GM23338 (cell line): ENCODE data around the gene DLST.

Source experiments
- CREB1 ChIP-seq: fragments of 250-450 bp; sonication (Bioruptor Pico); IDR thresholded peaks from 2 replicates; pipeline ENCODE4 v1.5.0; 2020; ENCODE audit warnings: low read depth, mild to moderate bottlenecking, moderate library complexity
- EZH2 ChIP-seq: fragments of 200-600 bp; sonication (generic); IDR thresholded peaks from one replicate; pipeline ENCODE4 v1.8.0; 2017; ENCODE audit warnings: antibody characterized with exemption, mild to moderate bottlenecking, low read depth; ENCODE audit not compliant: unreplicated experiment
- EZH2phosphoT487 ChIP-seq: fragments of 200-600 bp; sonication (generic); IDR thresholded peaks from one replicate; pipeline ENCODE4 v1.8.1; 2018; ENCODE audit warnings: antibody characterized with exemption; ENCODE audit not compliant: unreplicated experiment
- JUNB ChIP-seq: IDR thresholded peaks from one replicate; pipeline ENCODE4 v1.6.1; 2016; ENCODE audit warnings: antibody characterized with exemption; ENCODE audit not compliant: unreplicated experiment
- POLR2AphosphoS5 ChIP-seq: IDR thresholded peaks from 2 replicates; pipeline ENCODE4 v1.6.1; 2016; ENCODE audit warnings: antibody characterized with exemption, low read depth
- ZNF114 ChIP-seq: fragments of 250-450 bp; sonication (Bioruptor Pico); IDR thresholded peaks from 2 replicates; pipeline ENCODE4 v1.5.0; 2020; ENCODE audit warnings: mild to moderate bottlenecking, moderate library complexity
- TF ChIP-seq, protein P1 (sequence below): IDR thresholded peaks from one replicate; pipeline ENCODE4 v1.6.1; 2018; ENCODE audit warnings: antibody characterized with exemption; ENCODE audit not compliant: unreplicated experiment
- TF ChIP-seq, protein P2 (sequence below), 2 experiments: fragments of 200-600 bp in 1 of 2; sonication (generic) in 1 of 2; conservative IDR thresholded peaks; 2 replicates each; pipeline versions ENCODE4 v1.5.1 to v1.6.1; 2016 to 2017; ENCODE audit warnings: antibody characterized with exemption in 2 of 2, low read depth in 2 of 2, mild to moderate bottlenecking in 2 of 2, moderate library complexity in 1 of 2
- TF ChIP-seq, protein P3 (sequence below): fragments of 250-450 bp; sonication (Bioruptor Pico); IDR thresholded peaks from 2 replicates; pipeline ENCODE4 v1.5.0; 2020; ENCODE audit warnings: mild to moderate bottlenecking, moderate library complexity

DNA sequence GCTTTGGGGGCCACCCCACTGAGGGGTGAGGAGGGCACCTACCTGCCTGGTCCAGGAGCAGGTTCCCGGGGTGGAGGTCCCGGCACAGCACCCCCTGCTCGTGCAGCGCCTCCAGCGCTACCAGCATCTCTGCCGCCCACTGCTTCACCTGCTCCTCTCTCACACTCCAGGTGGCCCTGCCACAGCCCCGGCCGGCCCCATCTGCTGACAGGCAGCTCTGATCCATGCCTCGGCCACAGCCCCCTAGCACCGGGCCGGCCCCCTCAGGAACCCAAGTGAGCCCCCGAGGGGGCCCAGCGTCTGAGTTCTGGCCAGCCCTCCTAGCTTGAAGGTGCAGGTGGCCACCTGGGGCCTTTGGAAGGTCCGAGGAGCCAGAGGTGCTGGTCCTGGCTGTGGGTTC is 27.8 kb downstream of the DLST start:
- TF ChIP-seq, protein P1, sequence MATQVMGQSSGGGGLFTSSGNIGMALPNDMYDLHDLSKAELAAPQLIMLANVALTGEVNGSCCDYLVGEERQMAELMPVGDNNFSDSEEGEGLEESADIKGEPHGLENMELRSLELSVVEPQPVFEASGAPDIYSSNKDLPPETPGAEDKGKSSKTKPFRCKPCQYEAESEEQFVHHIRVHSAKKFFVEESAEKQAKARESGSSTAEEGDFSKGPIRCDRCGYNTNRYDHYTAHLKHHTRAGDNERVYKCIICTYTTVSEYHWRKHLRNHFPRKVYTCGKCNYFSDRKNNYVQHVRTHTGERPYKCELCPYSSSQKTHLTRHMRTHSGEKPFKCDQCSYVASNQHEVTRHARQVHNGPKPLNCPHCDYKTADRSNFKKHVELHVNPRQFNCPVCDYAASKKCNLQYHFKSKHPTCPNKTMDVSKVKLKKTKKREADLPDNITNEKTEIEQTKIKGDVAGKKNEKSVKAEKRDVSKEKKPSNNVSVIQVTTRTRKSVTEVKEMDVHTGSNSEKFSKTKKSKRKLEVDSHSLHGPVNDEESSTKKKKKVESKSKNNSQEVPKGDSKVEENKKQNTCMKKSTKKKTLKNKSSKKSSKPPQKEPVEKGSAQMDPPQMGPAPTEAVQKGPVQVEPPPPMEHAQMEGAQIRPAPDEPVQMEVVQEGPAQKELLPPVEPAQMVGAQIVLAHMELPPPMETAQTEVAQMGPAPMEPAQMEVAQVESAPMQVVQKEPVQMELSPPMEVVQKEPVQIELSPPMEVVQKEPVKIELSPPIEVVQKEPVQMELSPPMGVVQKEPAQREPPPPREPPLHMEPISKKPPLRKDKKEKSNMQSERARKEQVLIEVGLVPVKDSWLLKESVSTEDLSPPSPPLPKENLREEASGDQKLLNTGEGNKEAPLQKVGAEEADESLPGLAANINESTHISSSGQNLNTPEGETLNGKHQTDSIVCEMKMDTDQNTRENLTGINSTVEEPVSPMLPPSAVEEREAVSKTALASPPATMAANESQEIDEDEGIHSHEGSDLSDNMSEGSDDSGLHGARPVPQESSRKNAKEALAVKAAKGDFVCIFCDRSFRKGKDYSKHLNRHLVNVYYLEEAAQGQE = no peak
- TF ChIP-seq, protein P2, sequence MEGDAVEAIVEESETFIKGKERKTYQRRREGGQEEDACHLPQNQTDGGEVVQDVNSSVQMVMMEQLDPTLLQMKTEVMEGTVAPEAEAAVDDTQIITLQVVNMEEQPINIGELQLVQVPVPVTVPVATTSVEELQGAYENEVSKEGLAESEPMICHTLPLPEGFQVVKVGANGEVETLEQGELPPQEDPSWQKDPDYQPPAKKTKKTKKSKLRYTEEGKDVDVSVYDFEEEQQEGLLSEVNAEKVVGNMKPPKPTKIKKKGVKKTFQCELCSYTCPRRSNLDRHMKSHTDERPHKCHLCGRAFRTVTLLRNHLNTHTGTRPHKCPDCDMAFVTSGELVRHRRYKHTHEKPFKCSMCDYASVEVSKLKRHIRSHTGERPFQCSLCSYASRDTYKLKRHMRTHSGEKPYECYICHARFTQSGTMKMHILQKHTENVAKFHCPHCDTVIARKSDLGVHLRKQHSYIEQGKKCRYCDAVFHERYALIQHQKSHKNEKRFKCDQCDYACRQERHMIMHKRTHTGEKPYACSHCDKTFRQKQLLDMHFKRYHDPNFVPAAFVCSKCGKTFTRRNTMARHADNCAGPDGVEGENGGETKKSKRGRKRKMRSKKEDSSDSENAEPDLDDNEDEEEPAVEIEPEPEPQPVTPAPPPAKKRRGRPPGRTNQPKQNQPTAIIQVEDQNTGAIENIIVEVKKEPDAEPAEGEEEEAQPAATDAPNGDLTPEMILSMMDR (conservative IDR thresholded peaks at IDR 0.05; ENCODE audit: low read depth in 2 of 2) = no peak
- no peak for TF ChIP-seq JUNB
- TF ChIP-seq, protein P3, sequence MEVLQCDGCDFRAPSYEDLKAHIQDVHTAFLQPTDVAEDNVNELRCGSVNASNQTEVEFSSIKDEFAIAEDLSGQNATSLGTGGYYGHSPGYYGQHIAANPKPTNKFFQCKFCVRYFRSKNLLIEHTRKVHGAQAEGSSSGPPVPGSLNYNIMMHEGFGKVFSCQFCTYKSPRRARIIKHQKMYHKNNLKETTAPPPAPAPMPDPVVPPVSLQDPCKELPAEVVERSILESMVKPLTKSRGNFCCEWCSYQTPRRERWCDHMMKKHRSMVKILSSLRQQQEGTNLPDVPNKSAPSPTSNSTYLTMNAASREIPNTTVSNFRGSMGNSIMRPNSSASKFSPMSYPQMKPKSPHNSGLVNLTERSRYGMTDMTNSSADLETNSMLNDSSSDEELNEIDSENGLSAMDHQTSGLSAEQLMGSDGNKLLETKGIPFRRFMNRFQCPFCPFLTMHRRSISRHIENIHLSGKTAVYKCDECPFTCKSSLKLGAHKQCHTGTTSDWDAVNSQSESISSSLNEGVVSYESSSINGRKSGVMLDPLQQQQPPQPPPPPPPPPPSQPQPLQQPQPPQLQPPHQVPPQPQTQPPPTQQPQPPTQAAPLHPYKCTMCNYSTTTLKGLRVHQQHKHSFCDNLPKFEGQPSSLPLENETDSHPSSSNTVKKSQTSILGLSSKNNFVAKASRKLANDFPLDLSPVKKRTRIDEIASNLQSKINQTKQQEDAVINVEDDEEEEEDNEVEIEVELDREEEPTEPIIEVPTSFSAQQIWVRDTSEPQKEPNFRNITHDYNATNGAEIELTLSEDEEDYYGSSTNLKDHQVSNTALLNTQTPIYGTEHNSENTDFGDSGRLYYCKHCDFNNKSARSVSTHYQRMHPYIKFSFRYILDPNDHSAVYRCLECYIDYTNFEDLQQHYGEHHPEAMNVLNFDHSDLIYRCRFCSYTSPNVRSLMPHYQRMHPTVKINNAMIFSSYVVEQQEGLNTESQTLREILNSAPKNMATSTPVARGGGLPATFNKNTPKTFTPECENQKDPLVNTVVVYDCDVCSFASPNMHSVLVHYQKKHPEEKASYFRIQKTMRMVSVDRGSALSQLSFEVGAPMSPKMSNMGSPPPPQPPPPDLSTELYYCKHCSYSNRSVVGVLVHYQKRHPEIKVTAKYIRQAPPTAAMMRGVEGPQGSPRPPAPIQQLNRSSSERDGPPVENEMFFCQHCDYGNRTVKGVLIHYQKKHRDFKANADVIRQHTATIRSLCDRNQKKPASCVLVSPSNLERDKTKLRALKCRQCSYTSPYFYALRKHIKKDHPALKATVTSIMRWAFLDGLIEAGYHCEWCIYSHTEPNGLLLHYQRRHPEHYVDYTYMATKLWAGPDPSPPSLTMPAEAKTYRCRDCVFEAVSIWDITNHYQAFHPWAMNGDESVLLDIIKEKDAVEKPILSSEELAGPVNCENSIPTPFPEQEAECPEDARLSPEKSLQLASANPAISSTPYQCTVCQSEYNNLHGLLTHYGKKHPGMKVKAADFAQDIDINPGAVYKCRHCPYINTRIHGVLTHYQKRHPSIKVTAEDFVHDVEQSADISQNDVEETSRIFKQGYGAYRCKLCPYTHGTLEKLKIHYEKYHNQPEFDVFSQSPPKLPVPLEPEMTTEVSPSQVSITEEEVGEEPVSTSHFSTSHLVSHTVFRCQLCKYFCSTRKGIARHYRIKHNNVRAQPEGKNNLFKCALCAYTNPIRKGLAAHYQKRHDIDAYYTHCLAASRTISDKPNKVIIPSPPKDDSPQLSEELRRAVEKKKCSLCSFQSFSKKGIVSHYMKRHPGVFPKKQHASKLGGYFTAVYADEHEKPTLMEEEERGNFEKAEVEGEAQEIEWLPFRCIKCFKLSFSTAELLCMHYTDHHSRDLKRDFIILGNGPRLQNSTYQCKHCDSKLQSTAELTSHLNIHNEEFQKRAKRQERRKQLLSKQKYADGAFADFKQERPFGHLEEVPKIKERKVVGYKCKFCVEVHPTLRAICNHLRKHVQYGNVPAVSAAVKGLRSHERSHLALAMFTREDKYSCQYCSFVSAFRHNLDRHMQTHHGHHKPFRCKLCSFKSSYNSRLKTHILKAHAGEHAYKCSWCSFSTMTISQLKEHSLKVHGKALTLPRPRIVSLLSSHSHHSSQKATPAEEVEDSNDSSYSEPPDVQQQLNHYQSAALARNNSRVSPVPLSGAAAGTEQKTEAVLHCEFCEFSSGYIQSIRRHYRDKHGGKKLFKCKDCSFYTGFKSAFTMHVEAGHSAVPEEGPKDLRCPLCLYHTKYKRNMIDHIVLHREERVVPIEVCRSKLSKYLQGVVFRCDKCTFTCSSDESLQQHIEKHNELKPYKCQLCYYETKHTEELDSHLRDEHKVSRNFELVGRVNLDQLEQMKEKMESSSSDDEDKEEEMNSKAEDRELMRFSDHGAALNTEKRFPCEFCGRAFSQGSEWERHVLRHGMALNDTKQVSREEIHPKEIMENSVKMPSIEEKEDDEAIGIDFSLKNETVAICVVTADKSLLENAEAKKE (CRISPR knock-in tag) = no peak
- TF ChIP-seq POLR2AphosphoS5 = no peak
- TF ChIP-seq EZH2phosphoT487 = no peak
- TF ChIP-seq EZH2 = no peak
- TF ChIP-seq ZNF114 (CRISPR knock-in tag) = no peak
- TF ChIP-seq CREB1 (CRISPR knock-in tag) = no peak
